ENCODE data around the gene HNRNPA0. TPM values are rescaled to one million over a fixed set of nuclear protein-coding genes. Genes with fewer than 3 reads are reported as not detected.
A peak's percentile ranks its signal among the peaks of the same experiment; 100 is the strongest.

Gene HNRNPA0
- total and polyA plus RNA-seq, 9 of the 15 experiments (the other 6 are each of a cell fraction or from before 2014, with no cell fraction given): 5.0 to 33.3 (median 10.7) TPM

DNA sequence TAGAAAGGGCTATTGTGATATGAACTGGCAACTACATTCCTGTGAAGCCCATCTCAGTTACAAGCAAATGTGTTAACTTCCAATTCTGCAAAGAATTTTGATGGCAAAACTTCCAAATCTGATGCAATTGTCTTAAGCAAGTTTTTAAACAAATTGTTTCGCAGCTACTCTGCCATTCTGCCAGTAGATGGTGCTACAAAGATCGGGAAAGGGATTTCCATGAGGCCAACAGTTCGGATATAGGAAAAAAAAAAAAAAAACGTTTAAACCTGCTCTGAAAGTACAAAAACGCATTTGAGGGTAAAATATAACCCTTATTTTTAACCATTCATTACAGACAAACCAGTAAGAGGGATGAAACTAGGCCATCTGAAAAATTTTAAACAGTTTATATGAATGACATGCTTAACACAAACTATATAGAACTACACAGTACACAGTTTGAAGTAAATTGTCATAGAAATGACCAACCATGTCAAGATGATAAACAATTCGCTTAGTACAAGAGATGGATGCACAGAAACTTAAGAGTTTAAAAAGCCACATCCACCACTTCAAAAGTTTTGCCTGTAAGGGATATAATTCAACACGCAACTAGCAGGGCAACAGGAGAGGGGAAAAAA, 2.2 kb downstream of the HNRNPA0 start (continued):
- TF ChIP-seq, protein P1, sequence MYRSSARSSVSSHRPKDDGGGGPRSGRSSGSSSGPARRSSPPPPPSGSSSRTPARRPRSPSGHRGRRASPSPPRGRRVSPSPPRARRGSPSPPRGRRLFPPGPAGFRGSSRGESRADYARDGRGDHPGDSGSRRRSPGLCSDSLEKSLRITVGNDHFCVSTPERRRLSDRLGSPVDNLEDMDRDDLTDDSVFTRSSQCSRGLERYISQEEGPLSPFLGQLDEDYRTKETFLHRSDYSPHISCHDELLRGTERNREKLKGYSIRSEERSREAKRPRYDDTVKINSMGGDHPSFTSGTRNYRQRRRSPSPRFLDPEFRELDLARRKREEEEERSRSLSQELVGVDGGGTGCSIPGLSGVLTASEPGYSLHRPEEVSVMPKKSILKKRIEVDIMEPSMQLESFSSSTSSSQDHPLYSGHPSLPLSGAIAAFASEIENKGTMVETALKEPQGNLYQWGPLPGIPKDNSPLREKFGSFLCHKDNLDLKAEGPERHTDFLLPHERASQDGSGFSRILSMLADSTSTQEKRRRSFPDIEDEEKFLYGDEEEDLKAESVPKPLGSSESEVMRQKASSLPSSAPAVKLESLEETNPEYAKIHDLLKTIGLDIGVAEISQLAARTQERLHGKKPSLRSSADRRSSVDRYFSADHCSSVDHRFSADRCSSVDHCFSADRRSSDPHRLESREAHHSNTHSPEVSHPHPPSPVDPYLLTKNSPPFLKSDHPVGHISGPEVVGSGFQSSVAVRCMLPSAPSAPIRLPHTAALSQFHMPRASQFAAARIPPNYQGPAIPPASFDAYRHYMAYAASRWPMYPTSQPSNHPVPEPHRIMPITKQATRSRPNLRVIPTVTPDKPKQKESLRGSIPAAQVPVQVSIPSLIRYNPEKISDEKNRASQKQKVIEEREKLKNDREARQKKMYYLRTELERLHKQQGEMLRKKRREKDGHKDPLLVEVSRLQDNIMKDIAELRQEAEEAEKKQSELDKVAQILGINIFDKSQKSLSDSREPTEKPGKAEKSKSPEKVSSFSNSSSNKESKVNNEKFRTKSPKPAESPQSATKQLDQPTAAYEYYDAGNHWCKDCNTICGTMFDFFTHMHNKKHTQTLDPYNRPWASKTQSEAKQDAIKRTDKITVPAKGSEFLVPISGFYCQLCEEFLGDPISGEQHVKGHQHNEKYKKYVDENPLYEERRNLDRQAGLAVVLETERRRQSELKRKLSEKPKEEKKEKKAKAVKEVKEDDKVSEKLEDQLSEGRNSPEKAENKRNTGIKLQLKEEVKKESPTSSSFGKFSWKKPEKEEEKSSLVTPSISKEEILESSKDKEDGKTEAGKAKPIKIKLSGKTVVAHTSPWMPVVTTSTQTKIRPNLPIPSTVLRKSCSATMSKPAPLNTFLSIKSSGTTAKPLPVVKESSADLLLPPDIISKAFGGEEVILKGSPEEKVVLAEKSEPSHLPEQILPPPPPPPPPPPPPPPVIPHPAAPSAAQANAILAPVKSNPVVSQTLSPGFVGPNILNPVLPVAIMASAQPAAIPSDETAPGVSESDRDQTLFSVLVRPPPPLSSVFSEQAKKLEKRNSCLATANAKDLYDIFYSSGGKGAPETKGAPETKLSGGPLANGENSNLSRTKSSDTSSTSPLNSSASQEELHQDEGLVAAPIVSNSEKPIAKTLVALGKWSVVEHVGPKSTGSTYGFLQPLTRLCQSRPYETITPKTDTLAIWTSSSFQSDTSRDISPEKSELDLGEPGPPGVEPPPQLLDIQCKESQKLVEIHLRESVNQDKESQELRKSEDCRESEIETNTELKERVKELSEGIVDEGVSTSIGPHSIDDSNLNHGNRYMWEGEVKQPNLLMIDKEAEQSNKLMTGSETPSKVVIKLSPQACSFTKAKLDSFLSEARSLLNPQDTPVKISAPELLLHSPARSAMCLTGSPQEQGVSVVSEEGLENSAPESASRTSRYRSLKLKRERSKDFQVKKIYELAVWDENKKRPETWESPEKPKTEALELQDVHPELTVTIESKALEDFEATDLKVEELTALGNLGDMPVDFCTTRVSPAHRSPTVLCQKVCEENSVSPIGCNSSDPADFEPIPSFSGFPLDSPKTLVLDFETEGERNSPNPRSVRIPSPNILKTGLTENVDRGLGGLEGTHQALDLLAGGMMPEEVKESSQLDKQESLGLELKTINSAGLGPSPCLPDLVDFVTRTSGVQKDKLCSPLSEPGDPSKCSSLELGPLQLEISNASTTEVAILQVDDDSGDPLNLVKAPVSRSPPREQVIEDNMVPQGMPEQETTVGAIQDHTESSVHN (IDR thresholded peaks at IDR 0.05; ENCODE audit: borderline replicate concordance in 1 of 2, low read depth in 1 of 2): no peak
- TF ChIP-seq TRIM24 (IDR thresholded peaks at IDR 0.05) (no peak), ZNF707 (CRISPR knock-in tag; conservative IDR thresholded peaks at IDR 0.05) (no peak), ZNF431 (CRISPR knock-in tag; IDR thresholded peaks at IDR 0.05) (no peak), MED1 (CRISPR knock-in tag; IDR thresholded peaks at IDR 0.05; ENCODE audit: borderline replicate concordance) (no peak), FOXJ2 (tag; IDR thresholded peaks at IDR 0.05) (peak; percentile 51; the same call in 1 of the 2 replicates), RAD21 (CRISPR knock-in tag; conservative IDR thresholded peaks at IDR 0.05 in 1 of 2, IDR thresholded peaks at IDR 0.05 in 1 of 2) (0 out of 4 replicates have a peak, but pooled peaks of 1 of the 2 experiments have one; percentile 12), ZNF384 (IDR thresholded peaks at IDR 0.05; ENCODE audit: low read depth, low read length) (peak; percentile 91), ARNT (IDR thresholded peaks at IDR 0.05) (0 out of 4 replicates have a peak, but pooled peaks of 1 of the 2 experiments have one; percentile 23), DPF2 (IDR thresholded peaks at IDR 0.05) (0 out of 2 replicates have a peak, but pooled peaks have one; percentile 29)
- TF ChIP-seq, protein P2, sequence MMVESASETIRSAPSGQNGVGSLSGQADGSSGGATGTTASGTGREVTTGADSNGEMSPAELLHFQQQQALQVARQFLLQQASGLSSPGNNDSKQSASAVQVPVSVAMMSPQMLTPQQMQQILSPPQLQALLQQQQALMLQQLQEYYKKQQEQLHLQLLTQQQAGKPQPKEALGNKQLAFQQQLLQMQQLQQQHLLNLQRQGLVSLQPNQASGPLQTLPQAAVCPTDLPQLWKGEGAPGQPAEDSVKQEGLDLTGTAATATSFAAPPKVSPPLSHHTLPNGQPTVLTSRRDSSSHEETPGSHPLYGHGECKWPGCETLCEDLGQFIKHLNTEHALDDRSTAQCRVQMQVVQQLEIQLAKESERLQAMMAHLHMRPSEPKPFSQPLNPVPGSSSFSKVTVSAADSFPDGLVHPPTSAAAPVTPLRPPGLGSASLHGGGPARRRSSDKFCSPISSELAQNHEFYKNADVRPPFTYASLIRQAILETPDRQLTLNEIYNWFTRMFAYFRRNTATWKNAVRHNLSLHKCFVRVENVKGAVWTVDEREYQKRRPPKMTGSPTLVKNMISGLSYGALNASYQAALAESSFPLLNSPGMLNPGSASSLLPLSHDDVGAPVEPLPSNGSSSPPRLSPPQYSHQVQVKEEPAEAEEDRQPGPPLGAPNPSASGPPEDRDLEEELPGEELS (CRISPR knock-in tag; IDR thresholded peaks at IDR 0.05; ENCODE audit: borderline replicate concordance): no peak
- TF ChIP-seq, protein P3, sequence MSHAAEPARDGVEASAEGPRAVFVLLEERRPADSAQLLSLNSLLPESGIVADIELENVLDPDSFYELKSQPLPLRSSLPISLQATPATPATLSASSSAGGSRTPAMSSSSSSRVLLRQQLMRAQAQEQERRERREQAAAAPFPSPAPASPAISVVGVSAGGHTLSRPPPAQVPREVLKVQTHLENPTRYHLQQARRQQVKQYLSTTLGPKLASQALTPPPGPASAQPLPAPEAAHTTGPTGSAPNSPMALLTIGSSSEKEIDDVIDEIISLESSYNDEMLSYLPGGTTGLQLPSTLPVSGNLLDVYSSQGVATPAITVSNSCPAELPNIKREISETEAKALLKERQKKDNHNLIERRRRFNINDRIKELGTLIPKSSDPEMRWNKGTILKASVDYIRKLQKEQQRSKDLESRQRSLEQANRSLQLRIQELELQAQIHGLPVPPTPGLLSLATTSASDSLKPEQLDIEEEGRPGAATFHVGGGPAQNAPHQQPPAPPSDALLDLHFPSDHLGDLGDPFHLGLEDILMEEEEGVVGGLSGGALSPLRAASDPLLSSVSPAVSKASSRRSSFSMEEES (CRISPR knock-in tag; IDR thresholded peaks at IDR 0.05): no peak
- TF ChIP-seq, protein P4, sequence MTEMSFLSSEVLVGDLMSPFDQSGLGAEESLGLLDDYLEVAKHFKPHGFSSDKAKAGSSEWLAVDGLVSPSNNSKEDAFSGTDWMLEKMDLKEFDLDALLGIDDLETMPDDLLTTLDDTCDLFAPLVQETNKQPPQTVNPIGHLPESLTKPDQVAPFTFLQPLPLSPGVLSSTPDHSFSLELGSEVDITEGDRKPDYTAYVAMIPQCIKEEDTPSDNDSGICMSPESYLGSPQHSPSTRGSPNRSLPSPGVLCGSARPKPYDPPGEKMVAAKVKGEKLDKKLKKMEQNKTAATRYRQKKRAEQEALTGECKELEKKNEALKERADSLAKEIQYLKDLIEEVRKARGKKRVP (CRISPR knock-in tag; IDR thresholded peaks at IDR 0.05): peak; percentile 78

Data from K562 (cell line).